Breast epithelium (tissue), 3 donors: ENCODE data around the gene SDR39U1.

Experiments
- POLR2A ChIP-seq: fragments of 450-650 bp; IDR thresholded peaks from one replicate; pipeline ENCODE4 v1.6.1; 2016; ENCODE audit warnings: antibody characterized with exemption, mild to moderate bottlenecking, moderate library complexity
- TF ChIP-seq, protein P1 (sequence below), 3 donors: fragments of 450-650 bp; IDR thresholded peaks; one replicate each; pipeline ENCODE4 v1.5.1; 2016 to 2017; ENCODE audit warnings: antibody characterized with exemption in 3 of 3, mild to moderate bottlenecking in 3 of 3, moderate library complexity in 3 of 3

GRCh38 chr14:24439257-24439656 is 3.3 kb downstream of the SDR39U1 start:
- TF ChIP-seq, protein P1, sequence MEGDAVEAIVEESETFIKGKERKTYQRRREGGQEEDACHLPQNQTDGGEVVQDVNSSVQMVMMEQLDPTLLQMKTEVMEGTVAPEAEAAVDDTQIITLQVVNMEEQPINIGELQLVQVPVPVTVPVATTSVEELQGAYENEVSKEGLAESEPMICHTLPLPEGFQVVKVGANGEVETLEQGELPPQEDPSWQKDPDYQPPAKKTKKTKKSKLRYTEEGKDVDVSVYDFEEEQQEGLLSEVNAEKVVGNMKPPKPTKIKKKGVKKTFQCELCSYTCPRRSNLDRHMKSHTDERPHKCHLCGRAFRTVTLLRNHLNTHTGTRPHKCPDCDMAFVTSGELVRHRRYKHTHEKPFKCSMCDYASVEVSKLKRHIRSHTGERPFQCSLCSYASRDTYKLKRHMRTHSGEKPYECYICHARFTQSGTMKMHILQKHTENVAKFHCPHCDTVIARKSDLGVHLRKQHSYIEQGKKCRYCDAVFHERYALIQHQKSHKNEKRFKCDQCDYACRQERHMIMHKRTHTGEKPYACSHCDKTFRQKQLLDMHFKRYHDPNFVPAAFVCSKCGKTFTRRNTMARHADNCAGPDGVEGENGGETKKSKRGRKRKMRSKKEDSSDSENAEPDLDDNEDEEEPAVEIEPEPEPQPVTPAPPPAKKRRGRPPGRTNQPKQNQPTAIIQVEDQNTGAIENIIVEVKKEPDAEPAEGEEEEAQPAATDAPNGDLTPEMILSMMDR (IDR thresholded peaks at IDR 0.05) = no peak
- no peak for TF ChIP-seq POLR2A
